ENCODE results near the gene WNT9A. TPM values are rescaled to one million over a fixed set of nuclear protein-coding genes. Genes with fewer than 3 reads are reported as not detected.

The WNT9A gene
- total RNA-seq, 1 experiment from 2014 or later: not detected

- TF ChIP-seq CTCF (conservative IDR thresholded peaks at IDR 0.05; ENCODE audit: low read depth, low read length) (no peak), EZH2 (IDR thresholded peaks at IDR 0.05; ENCODE audit: borderline replicate concordance, low read depth, low read length, poor library complexity, severe bottlenecking) (no peak)
- BruUV-seq (replicated peaks): no TSS peak
- intact Hi-C loops (cut with micrococcal nuclease; ENCODE audit: unreplicated experiment): no loop called here
- no peaks in the 10 kb centered on the region for H3K36me3 ChIP-seq (ENCODE audit: insufficient read depth, low read length, poor library complexity, severe bottlenecking)
- H3K4me3 ChIP-seq (ENCODE audit: low read depth, low read length, poor library complexity, severe bottlenecking): no peak overlapping the region
- CTCF ChIA-PET: no interaction called here
- H3K4me1 ChIP-seq (ENCODE audit: insufficient read depth, low read length, poor library complexity, severe bottlenecking): no peaks in the 10 kb centered on the region
- H3K27me3 ChIP-seq (replicated peaks; ENCODE audit: insufficient read depth, low read depth, low read length, poor library complexity): peaks cover 15% of the 10 kb centered on the region
- H3K27ac ChIP-seq (ENCODE audit: low read depth, low read length, poor library complexity, severe bottlenecking): no peak overlapping the region
- DNase-seq (ENCODE audit: low spot score): no peak
- POLR2A ChIA-PET (ENCODE audit: low non-redundant PET): no interaction called here
- no peaks in the 10 kb centered on the region for H3K9me3 ChIP-seq (ENCODE audit: low read depth, low read length, poor library complexity, severe bottlenecking)
These were observed 63.2 kb downstream of the WNT9A start for GRCh38 chr1:227884370-227885134.

GRCh38 chr1:227883641-227884301 is 64.0 kb downstream of the WNT9A start:
- ChIA-PET CTCF (no interaction called here), POLR2A (ENCODE audit: low non-redundant PET) (no interaction called here)
- no peak overlapping the region for H3K27ac ChIP-seq (ENCODE audit: low read depth, low read length, poor library complexity, severe bottlenecking)
- no TSS peak for BruUV-seq (replicated peaks)
- H3K27me3 ChIP-seq (replicated peaks; ENCODE audit: insufficient read depth, low read depth, low read length, poor library complexity): peaks cover 18% of the 10 kb centered on the region
- no peak overlapping the region for H3K4me3 ChIP-seq (ENCODE audit: low read depth, low read length, poor library complexity, severe bottlenecking)
- TF ChIP-seq EZH2 (IDR thresholded peaks at IDR 0.05; ENCODE audit: borderline replicate concordance, low read depth, low read length, poor library complexity, severe bottlenecking) (no peak), CTCF (conservative IDR thresholded peaks at IDR 0.05; ENCODE audit: low read depth, low read length) (no peak)
- no peak for DNase-seq (ENCODE audit: low spot score)
- H3K4me1 ChIP-seq (ENCODE audit: insufficient read depth, low read length, poor library complexity, severe bottlenecking): no peaks in the 10 kb centered on the region
- no peaks in the 10 kb centered on the region for H3K9me3 ChIP-seq (ENCODE audit: low read depth, low read length, poor library complexity, severe bottlenecking)
- intact Hi-C loops (cut with micrococcal nuclease; ENCODE audit: unreplicated experiment): no loop called here
- no peaks in the 10 kb centered on the region for H3K36me3 ChIP-seq (ENCODE audit: insufficient read depth, low read length, poor library complexity, severe bottlenecking)

GRCh38 chr1:227883073-227883520 is 64.6 kb downstream of the WNT9A start:
- TF ChIP-seq EZH2 (IDR thresholded peaks at IDR 0.05; ENCODE audit: borderline replicate concordance, low read depth, low read length, poor library complexity, severe bottlenecking) (no peak), CTCF (conservative IDR thresholded peaks at IDR 0.05; ENCODE audit: low read depth, low read length) (no peak)
- CTCF ChIA-PET: no interaction called here
- BruUV-seq (replicated peaks): no TSS peak

More at GRCh38 chr1:227883073-227883520, 64.6 kb downstream of the WNT9A start:
- POLR2A ChIA-PET (ENCODE audit: low non-redundant PET): no interaction called here
- H3K4me3 ChIP-seq (ENCODE audit: low read depth, low read length, poor library complexity, severe bottlenecking): no peak overlapping the region
- H3K9me3 ChIP-seq (ENCODE audit: low read depth, low read length, poor library complexity, severe bottlenecking): no peaks in the 10 kb centered on the region
- no peaks in the 10 kb centered on the region for H3K4me1 ChIP-seq (ENCODE audit: insufficient read depth, low read length, poor library complexity, severe bottlenecking)
- peaks cover 18% of the 10 kb centered on the region for H3K27me3 ChIP-seq (replicated peaks; ENCODE audit: insufficient read depth, low read depth, low read length, poor library complexity)
- intact Hi-C loops (cut with micrococcal nuclease; ENCODE audit: unreplicated experiment): no loop called here
- H3K36me3 ChIP-seq (ENCODE audit: insufficient read depth, low read length, poor library complexity, severe bottlenecking): no peaks in the 10 kb centered on the region
- no peak for DNase-seq (ENCODE audit: low spot score)
- no peak overlapping the region for H3K27ac ChIP-seq (ENCODE audit: low read depth, low read length, poor library complexity, severe bottlenecking)

Data from A673 (cell line).